GM12878 (cell line): Measurements from ENCODE around the gene WDR18.
A peak's percentile ranks its signal among the peaks of the same experiment; 100 is the strongest.

ENCODE experiments used
- CHD1 ChIP-seq: IDR thresholded peaks from 2 replicates; pipeline ENCODE4 v1.6.1; 2012; ENCODE audit warnings: low read depth, low read length, improper control_type of control experiment
- ESRRA ChIP-seq: IDR thresholded peaks from 2 replicates; pipeline ENCODE4 v1.6.1; 2012; ENCODE audit warnings: mild to moderate bottlenecking, low read length, improper control_type of control experiment
- POLR2A ChIP-seq: IDR thresholded peaks from 2 replicates; pipeline ENCODE4 v1.6.1; 2011; ENCODE audit warnings: low read depth, mild to moderate bottlenecking, low read length
- POLR2AphosphoS5 ChIP-seq: IDR thresholded peaks from 2 replicates; pipeline ENCODE4 v1.6.1; 2011; ENCODE audit warnings: mild to moderate bottlenecking, low read length, inconsistent platforms
- SIN3A ChIP-seq: IDR thresholded peaks from 2 replicates; pipeline ENCODE4 v1.6.1; 2012; ENCODE audit warnings: low read depth, low read length, improper control_type of control experiment
- TCF12 ChIP-seq: IDR thresholded peaks from 2 replicates; pipeline ENCODE4 v1.6.1; 2011; ENCODE audit warnings: low read depth, mild to moderate bottlenecking, low read length
- TF ChIP-seq, protein P1 (sequence below): fragments of 450-650 bp; IDR thresholded peaks from 2 replicates; pipeline ENCODE4 v1.6.1; 2017; ENCODE audit warnings: mild to moderate bottlenecking, moderate library complexity

DNA sequence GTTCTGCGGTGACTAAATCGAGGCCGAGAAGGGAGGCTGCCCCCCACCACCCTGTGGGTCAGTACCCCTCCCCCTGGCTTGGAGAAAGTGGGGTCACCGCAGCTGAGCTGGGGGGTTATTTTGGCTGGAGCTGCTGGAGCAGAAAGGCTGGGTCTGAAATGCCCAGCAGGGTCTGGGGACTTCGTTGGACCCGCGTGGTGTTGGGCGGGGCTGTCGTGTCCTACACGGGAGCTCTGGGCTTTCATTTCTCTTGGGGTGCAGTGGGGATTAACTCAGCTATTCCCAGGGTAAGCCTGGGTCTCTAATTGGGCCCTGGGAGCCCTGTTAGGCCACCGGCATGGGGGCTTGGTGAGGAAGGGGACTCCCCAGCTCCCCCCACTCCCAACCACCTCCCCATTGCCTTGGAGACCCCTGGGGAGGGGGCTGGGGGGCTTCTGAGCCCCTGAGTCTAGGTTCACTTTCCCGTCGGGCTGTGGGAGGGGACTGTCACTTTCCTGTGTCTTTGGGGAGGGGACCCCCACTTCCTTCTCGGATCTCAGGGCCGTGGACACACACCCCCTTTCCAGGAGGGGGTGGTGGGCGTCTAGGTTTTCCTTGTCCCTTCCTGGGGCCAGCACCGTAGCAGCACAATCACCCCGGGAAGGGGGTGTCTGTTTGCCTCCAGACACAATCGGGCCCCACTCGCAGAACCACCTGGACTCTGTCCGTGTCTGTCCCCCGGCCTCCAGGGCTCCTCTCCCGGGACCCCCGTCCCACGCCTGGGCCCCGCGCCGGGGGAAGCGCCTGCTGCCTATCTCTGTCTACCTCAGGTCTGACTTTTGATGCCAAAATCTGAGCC lies 10.2 kb upstream of the WDR18 start:
- TF ChIP-seq TCF12 (no peak), CHD1 (no peak), POLR2A (peak; percentile 32; the same call in 1 of the 2 replicates), SIN3A (no peak), ESRRA (no peak), POLR2AphosphoS5 (no peak)
- TF ChIP-seq, protein P1, sequence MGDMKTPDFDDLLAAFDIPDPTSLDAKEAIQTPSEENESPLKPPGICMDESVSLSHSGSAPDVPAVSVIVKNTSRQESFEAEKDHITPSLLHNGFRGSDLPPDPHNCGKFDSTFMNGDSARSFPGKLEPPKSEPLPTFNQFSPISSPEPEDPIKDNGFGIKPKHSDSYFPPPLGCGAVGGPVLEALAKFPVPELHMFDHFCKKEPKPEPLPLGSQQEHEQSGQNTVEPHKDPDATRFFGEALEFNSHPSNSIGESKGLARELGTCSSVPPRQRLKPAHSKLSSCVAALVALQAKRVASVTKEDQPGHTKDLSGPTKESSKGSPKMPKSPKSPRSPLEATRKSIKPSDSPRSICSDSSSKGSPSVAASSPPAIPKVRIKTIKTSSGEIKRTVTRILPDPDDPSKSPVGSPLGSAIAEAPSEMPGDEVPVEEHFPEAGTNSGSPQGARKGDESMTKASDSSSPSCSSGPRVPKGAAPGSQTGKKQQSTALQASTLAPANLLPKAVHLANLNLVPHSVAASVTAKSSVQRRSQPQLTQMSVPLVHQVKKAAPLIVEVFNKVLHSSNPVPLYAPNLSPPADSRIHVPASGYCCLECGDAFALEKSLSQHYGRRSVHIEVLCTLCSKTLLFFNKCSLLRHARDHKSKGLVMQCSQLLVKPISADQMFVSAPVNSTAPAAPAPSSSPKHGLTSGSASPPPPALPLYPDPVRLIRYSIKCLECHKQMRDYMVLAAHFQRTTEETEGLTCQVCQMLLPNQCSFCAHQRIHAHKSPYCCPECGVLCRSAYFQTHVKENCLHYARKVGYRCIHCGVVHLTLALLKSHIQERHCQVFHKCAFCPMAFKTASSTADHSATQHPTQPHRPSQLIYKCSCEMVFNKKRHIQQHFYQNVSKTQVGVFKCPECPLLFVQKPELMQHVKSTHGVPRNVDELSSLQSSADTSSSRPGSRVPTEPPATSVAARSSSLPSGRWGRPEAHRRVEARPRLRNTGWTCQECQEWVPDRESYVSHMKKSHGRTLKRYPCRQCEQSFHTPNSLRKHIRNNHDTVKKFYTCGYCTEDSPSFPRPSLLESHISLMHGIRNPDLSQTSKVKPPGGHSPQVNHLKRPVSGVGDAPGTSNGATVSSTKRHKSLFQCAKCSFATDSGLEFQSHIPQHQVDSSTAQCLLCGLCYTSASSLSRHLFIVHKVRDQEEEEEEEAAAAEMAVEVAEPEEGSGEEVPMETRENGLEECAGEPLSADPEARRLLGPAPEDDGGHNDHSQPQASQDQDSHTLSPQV, result no peak
